Measurements from ENCODE around the gene SHISA7.

SHISA7 gene

DNA sequence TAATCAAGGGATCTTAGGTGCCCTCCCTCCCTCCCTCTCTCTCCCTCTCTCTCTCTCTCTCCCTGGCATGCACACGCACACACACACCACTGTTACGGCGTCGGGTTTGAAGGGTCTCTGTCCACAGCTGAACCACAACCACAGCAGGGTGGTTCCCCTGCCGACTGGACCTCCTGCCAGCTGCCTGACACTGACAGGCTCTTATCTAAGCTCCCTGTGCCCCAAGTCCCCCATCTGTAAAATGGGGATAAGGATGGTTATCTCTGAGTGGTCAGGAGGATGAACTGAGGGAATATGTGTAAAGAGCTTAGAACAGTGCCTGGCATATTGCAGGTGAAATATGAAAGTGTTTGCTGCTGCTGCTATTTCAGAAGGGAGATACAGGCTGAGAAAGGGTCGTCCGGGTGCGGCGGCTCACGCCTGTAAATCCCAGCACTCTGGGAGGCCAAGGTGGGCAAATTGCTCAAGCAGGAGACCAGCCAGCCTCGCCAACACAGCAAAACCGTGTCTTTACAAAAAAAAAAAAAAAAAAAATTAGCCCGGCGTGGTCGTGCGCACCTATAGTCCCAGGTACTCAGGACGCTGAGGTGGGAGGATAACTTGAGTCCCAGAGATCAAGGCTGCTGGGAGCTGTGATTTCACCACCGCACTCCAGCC, 852 bp upstream of the SHISA7 start:
- Histone ChIP-seq H3K4me3 (ENCODE audit: low read depth in 1 of 2, low read length in 2 of 2) (no peak overlapping the region), H3K36me3 (ENCODE audit: control insufficient read depth in 1 of 2, insufficient read depth in 2 of 2, low read length in 2 of 2) (no peaks in the 10 kb centered on the region), H3K9me3 (ENCODE audit: control insufficient read depth in 1 of 2, low read length in 2 of 2) (no peaks in the 10 kb centered on the region), H3K27me3 (ENCODE audit: control insufficient read depth in 1 of 2, insufficient read depth in 2 of 2, low read length in 2 of 2) (peaks cover 42 to 50% of the 10 kb centered on the region in 2 donors), H3K9ac (ENCODE audit: low read depth in 1 of 2, low read length in 2 of 2) (no peak overlapping the region), H3K27ac (ENCODE audit: low read depth, low read length) (no peak overlapping the region), H3K4me1 (ENCODE audit: control insufficient read depth in 1 of 2, insufficient read depth in 2 of 2, low read length in 2 of 2) (peaks cover 6 to 13% of the 10 kb centered on the region in 2 donors)

DNA sequence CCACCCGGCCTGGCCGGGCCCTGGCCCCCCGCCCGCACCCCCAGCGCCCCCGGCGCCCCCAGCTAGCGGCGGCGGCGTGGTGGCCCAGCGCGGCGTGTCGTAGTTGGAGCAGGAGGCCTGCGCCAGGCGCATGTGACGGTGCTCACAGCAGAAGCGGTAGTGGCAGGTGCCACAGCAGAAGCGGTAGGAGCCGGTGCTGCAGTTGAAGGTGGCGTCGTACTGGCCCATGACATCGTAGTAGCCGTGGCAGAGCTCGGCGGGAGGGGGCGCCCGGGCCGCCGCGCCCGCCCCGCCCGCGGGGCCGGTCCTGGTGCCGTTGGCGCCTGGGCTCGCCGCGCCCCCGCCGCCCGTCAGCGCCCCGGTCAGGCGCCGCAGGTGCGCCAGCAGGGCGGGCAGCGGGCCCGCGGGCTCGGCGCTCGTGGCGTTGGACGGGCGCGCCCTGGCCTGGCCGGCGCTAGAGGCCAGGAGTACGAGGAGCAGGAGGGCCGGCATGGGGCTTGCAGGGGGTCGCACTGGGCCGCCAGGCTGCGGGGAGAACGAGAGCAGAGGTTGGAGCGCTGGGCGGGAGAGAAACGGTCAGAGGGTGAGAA, 633 bp downstream of the SHISA7 start:
- H3K9ac ChIP-seq (ENCODE audit: low read depth in 1 of 2, low read length in 2 of 2): no peak overlapping the region
- H3K4me3 ChIP-seq (ENCODE audit: low read depth in 1 of 2, low read length in 2 of 2): no peak overlapping the region
- H3K27ac ChIP-seq (ENCODE audit: low read depth, low read length): no peak overlapping the region
- peaks cover 6 to 13% of the 10 kb centered on the region in 2 donors for H3K4me1 ChIP-seq (ENCODE audit: control insufficient read depth in 1 of 2, insufficient read depth in 2 of 2, low read length in 2 of 2)
- no peaks in the 10 kb centered on the region for H3K9me3 ChIP-seq (ENCODE audit: control insufficient read depth in 1 of 2, low read length in 2 of 2)
- H3K36me3 ChIP-seq (ENCODE audit: control insufficient read depth in 1 of 2, insufficient read depth in 2 of 2, low read length in 2 of 2): no peaks in the 10 kb centered on the region
- H3K27me3 ChIP-seq (ENCODE audit: control insufficient read depth in 1 of 2, insufficient read depth in 2 of 2, low read length in 2 of 2): peaks cover 47 to 48% of the 10 kb centered on the region in 2 donors

DNA sequence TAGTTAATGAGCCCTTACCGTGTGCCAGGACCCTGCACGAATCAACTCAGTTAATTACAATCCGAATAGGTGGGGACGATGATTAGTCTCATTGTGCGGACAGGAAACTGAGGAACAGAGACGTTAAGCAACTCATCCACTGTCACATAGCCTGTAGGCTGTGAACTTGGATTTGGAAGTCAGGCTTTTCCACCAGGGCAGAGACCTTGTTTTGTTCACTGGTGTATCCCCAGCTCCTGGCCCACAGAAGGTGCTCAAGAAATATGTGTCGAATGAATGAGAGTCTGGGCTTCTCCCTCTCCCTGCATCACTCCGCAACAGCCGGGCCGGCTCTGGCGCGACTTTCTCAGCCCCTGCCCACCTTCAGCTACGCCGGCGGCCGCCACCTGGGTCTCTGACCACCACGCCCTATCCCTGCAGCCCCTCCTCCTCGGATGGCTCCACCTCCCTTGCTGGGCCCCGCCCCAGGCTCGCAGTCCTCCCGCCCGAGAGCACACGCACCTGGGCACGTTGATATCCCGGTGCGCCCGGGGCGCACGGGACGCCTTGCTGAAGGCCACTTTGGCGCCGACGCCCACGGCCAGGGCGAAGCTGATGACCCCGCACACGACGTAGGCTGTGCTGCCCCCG, 1.3 kb downstream of the SHISA7 start:
- Histone ChIP-seq H3K9me3 (ENCODE audit: control insufficient read depth in 1 of 2, low read length in 2 of 2) (no peaks in the 10 kb centered on the region), H3K27ac (ENCODE audit: low read depth, low read length) (no peak overlapping the region), H3K9ac (ENCODE audit: low read depth in 1 of 2, low read length in 2 of 2) (no peak overlapping the region), H3K4me3 (ENCODE audit: low read depth in 1 of 2, low read length in 2 of 2) (no peak overlapping the region), H3K4me1 (ENCODE audit: control insufficient read depth in 1 of 2, insufficient read depth in 2 of 2, low read length in 2 of 2) (peaks cover 6 to 13% of the 10 kb centered on the region in 2 donors), H3K36me3 (ENCODE audit: control insufficient read depth in 1 of 2, insufficient read depth in 2 of 2, low read length in 2 of 2) (no peaks in the 10 kb centered on the region), H3K27me3 (ENCODE audit: control insufficient read depth in 1 of 2, insufficient read depth in 2 of 2, low read length in 2 of 2) (peaks cover 45 to 50% of the 10 kb centered on the region in 2 donors)

DNA sequence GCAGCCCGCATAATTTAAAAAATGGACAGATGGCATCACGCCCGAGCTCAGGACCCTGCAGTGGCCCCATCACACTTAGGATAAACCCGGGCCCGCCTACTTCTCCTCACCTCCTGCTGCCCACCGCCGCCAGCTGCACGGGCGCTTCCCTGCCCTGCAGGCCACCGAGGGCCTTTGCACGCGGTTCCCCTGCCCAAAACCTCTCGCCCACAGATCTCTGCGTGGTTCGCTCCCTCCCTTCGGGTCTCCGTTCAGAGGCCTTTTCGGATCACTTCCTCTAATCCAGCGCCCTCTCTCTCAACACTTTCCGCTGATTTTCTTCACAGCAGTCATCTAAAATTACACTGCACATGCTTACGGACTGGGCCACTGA, 1.8 kb downstream of the SHISA7 start:
- Histone ChIP-seq H3K4me3 (ENCODE audit: low read depth in 1 of 2, low read length in 2 of 2) (no peak overlapping the region), H3K4me1 (ENCODE audit: control insufficient read depth in 1 of 2, insufficient read depth in 2 of 2, low read length in 2 of 2) (peaks cover 6 to 13% of the 10 kb centered on the region in 2 donors), H3K27me3 (ENCODE audit: control insufficient read depth in 1 of 2, insufficient read depth in 2 of 2, low read length in 2 of 2) (peaks cover 45 to 53% of the 10 kb centered on the region in 2 donors), H3K27ac (ENCODE audit: low read depth, low read length) (no peak overlapping the region), H3K9me3 (ENCODE audit: control insufficient read depth in 1 of 2, low read length in 2 of 2) (no peaks in the 10 kb centered on the region), H3K9ac (ENCODE audit: low read depth in 1 of 2, low read length in 2 of 2) (no peak overlapping the region), H3K36me3 (ENCODE audit: control insufficient read depth in 1 of 2, insufficient read depth in 2 of 2, low read length in 2 of 2) (no peaks in the 10 kb centered on the region)

DNA sequence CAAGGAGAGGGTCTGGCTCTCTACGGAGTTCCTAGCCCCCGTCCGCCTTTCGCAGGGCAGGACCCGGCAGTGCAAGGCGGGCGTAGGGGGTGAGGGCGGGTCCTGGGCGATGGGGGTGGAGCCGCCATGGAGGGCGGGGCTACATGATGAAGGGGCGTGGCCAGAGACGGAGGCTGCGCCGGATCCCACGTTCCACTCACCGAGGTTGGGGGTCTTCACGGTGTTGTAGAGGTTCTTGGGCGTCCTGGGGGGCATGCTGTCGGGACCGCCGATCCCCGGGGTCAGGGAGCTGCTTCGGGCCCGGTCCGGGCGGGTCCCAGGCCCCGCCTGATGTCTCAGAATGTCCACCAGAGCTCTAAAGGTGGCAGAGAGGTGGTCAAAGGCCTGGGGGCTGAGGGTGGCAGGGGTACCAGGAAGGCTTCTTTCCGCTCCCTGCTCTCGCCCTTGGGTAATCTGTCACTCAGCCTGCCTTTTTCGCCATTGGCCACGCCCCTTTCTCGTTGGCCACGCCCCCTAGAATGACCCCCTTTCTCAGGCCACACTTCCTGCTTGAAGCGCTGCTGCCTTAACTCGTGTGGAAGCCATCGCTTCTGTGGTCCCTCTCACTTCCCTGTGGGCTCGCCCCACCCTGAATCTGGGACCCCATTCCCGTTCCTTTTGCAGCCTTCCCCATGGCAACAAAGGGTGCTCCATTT, 2.5 kb downstream of the SHISA7 start:
- Histone ChIP-seq H3K4me3 (ENCODE audit: low read depth in 1 of 2, low read length in 2 of 2) (no peak overlapping the region), H3K9me3 (ENCODE audit: control insufficient read depth in 1 of 2, low read length in 2 of 2) (no peaks in the 10 kb centered on the region), H3K27me3 (ENCODE audit: control insufficient read depth in 1 of 2, insufficient read depth in 2 of 2, low read length in 2 of 2) (peaks cover 45 to 53% of the 10 kb centered on the region in 2 donors), H3K36me3 (ENCODE audit: control insufficient read depth in 1 of 2, insufficient read depth in 2 of 2, low read length in 2 of 2) (no peaks in the 10 kb centered on the region), H3K27ac (ENCODE audit: low read depth, low read length) (no peak overlapping the region), H3K9ac (ENCODE audit: low read depth in 1 of 2, low read length in 2 of 2) (no peak overlapping the region), H3K4me1 (ENCODE audit: control insufficient read depth in 1 of 2, insufficient read depth in 2 of 2, low read length in 2 of 2) (peaks cover 6 to 13% of the 10 kb centered on the region in 2 donors)

DNA sequence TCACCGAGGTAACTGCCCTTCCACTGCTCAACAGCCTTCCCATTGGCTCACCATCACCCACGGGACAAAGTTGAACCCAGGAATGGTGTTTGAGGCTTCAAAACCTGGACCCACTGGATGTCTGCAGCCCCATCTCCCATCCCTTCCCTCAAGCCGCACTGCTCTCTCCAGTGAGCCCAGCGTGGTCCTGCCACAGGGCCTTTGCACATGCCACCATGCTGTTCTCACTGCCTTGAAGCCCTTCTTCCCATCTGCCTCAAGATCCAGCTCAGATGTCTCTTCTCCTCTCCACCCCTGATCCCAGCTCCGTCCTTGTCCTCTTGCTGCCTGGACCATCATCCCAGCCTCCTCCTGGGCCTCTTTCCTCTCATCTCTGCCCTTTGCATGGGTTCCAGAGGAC, 4.0 kb downstream of the SHISA7 start:
- H3K9me3 ChIP-seq (ENCODE audit: control insufficient read depth in 1 of 2, low read length in 2 of 2): no peaks in the 10 kb centered on the region
- H3K4me3 ChIP-seq (ENCODE audit: low read depth in 1 of 2, low read length in 2 of 2): no peak overlapping the region
- H3K36me3 ChIP-seq (ENCODE audit: control insufficient read depth in 1 of 2, insufficient read depth in 2 of 2, low read length in 2 of 2): no peaks in the 10 kb centered on the region
- H3K9ac ChIP-seq (ENCODE audit: low read depth in 1 of 2, low read length in 2 of 2): no peak overlapping the region
- H3K27me3 ChIP-seq (ENCODE audit: control insufficient read depth in 1 of 2, insufficient read depth in 2 of 2, low read length in 2 of 2): peaks cover 45 to 56% of the 10 kb centered on the region in 2 donors
- peaks cover 6 to 13% of the 10 kb centered on the region in 2 donors for H3K4me1 ChIP-seq (ENCODE audit: control insufficient read depth in 1 of 2, insufficient read depth in 2 of 2, low read length in 2 of 2)
- no peak overlapping the region for H3K27ac ChIP-seq (ENCODE audit: low read depth, low read length)

DNA sequence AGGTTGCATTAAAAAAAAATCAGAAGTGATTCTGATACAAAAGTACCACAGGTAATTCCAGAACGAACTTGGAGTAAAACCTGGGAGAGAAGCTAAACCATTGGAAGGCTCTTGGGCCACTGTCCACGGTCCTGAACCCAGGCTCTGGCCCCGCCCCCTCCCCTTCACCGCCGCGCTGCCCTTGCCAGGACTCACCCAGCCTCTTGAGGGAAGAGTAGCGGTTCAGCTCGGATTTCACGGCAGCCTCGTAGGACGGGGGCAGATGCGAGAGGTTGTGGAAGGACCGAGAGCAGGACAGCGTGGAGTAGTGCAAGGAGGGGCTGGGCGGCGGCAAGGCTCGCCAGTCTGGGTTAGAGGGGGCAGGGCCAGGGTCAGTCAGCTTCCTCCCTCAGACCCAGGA, 5.7 kb downstream of the SHISA7 start:
- no peaks in the 10 kb centered on the region for H3K9me3 ChIP-seq (ENCODE audit: control insufficient read depth in 1 of 2, low read length in 2 of 2)
- no peak overlapping the region for H3K4me3 ChIP-seq (ENCODE audit: low read depth in 1 of 2, low read length in 2 of 2)
- peaks cover 42 to 57% of the 10 kb centered on the region in 2 donors for H3K27me3 ChIP-seq (ENCODE audit: control insufficient read depth in 1 of 2, insufficient read depth in 2 of 2, low read length in 2 of 2)
- peaks cover 6 to 13% of the 10 kb centered on the region in 2 donors for H3K4me1 ChIP-seq (ENCODE audit: control insufficient read depth in 1 of 2, insufficient read depth in 2 of 2, low read length in 2 of 2)
- H3K9ac ChIP-seq (ENCODE audit: low read depth in 1 of 2, low read length in 2 of 2): no peak overlapping the region
- no peaks in the 10 kb centered on the region for H3K36me3 ChIP-seq (ENCODE audit: control insufficient read depth in 1 of 2, insufficient read depth in 2 of 2, low read length in 2 of 2)
- no peak overlapping the region for H3K27ac ChIP-seq (ENCODE audit: low read depth, low read length)

DNA sequence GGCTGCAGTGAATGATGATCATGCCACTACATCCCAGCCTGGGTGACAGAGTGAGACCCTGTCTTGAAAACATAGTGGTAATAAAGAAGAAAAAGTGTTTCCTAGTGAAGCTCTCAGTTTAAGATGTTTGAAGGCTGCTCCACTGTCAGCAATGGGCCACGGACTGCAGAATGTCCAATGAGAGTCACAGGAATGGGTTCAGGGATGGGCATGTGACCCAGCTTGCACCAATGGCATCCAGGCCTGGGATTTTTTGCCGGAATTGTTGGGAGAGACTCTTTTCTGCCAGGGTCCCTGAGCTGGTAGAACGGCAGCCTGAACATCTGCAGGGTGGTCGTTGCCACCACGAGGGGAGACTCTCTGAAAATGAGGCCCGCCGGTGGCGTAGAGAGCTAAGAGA, 6.3 kb downstream of the SHISA7 start:
- peaks cover 45 to 61% of the 10 kb centered on the region in 2 donors for H3K27me3 ChIP-seq (ENCODE audit: control insufficient read depth in 1 of 2, insufficient read depth in 2 of 2, low read length in 2 of 2)
- H3K4me1 ChIP-seq (ENCODE audit: control insufficient read depth in 1 of 2, insufficient read depth in 2 of 2, low read length in 2 of 2): peaks cover 5 to 11% of the 10 kb centered on the region in 2 donors
- H3K27ac ChIP-seq (ENCODE audit: low read depth, low read length): no peak overlapping the region
- H3K9ac ChIP-seq (ENCODE audit: low read depth in 1 of 2, low read length in 2 of 2): no peak overlapping the region
- no peaks in the 10 kb centered on the region for H3K36me3 ChIP-seq (ENCODE audit: control insufficient read depth in 1 of 2, insufficient read depth in 2 of 2, low read length in 2 of 2)
- H3K9me3 ChIP-seq (ENCODE audit: control insufficient read depth in 1 of 2, low read length in 2 of 2): no peaks in the 10 kb centered on the region
- no peak overlapping the region for H3K4me3 ChIP-seq (ENCODE audit: low read depth in 1 of 2, low read length in 2 of 2)

DNA sequence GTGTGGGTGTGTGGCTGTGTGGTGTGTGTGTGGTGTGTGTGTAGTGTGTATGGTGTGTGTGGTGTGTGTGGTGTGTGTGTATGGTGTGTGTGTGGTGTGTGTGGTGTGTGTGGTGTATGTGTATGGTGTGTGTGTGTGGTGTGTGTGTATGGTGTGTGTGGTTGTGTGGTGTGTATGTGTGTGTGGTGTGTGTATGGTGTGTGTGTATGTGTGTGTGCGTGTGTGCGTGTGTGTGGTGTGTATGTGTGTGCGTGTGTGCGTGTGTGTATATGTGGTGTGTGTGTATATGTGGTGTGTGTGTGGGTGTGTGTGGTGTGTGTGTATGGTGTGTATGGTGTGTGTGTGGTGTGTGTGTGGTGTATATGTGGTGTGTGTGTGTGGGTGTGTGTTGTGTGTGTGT, 8.1 kb downstream of the SHISA7 start:
- Histone ChIP-seq H3K27me3 (ENCODE audit: control insufficient read depth in 1 of 2, insufficient read depth in 2 of 2, low read length in 2 of 2) (peaks cover 34 to 47% of the 10 kb centered on the region in 2 donors), H3K27ac (ENCODE audit: low read depth, low read length) (no peak overlapping the region), H3K4me3 (ENCODE audit: low read depth in 1 of 2, low read length in 2 of 2) (no peak overlapping the region), H3K36me3 (ENCODE audit: control insufficient read depth in 1 of 2, insufficient read depth in 2 of 2, low read length in 2 of 2) (no peaks in the 10 kb centered on the region), H3K9me3 (ENCODE audit: control insufficient read depth in 1 of 2, low read length in 2 of 2) (no peaks in the 10 kb centered on the region), H3K4me1 (ENCODE audit: control insufficient read depth in 1 of 2, insufficient read depth in 2 of 2, low read length in 2 of 2) (no peaks in the 10 kb centered on the region), H3K9ac (ENCODE audit: low read depth in 1 of 2, low read length in 2 of 2) (no peak overlapping the region)

DNA sequence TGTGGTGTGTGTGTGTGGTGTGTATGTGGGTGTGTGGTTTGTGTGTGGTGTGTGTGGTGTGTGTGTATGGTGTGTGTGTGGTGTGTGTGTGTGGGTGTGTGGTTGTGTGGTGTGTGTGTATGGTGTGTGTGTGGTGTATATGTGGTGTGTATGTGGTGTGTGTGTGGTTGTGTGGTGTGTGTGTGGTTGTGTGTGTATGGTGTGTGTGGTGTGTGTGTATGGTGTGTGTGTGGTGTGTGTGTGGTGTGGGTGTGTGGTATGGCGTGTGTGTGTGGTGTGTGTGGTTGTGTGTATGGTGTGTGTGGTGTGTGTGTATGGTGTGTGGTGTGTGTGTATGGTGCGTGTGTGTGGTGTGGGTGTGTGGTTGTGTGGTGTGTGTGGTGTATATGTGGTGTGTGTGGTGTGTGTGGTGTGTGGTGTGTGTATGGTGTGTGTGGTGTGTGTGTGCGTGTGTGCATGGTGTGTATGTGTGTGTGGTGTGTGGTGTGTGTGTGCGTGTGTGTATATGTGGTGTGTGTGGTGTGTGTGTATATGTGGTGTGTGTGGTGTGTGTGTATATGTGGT, 8.7 kb downstream of the SHISA7 start:
- Histone ChIP-seq H3K4me3 (ENCODE audit: low read depth in 1 of 2, low read length in 2 of 2) (no peak overlapping the region), H3K27me3 (ENCODE audit: control insufficient read depth in 1 of 2, insufficient read depth in 2 of 2, low read length in 2 of 2) (peaks cover 31 to 43% of the 10 kb centered on the region in 2 donors), H3K27ac (ENCODE audit: low read depth, low read length) (no peak overlapping the region), H3K36me3 (ENCODE audit: control insufficient read depth in 1 of 2, insufficient read depth in 2 of 2, low read length in 2 of 2) (no peaks in the 10 kb centered on the region), H3K9me3 (ENCODE audit: control insufficient read depth in 1 of 2, low read length in 2 of 2) (no peaks in the 10 kb centered on the region), H3K9ac (ENCODE audit: low read depth in 1 of 2, low read length in 2 of 2) (no peak overlapping the region), H3K4me1 (ENCODE audit: control insufficient read depth in 1 of 2, insufficient read depth in 2 of 2, low read length in 2 of 2) (no peaks in the 10 kb centered on the region)
